CD4-positive, alpha-beta T cell treated with Interleukin-17A for 1 hour (primary cell): Measurements from ENCODE around the gene DPP4.

Source experiments
- DNase-seq: peaks from one replicate; pipeline ENCODE4 v3.0.0-alpha.2; 2020

The DPP4 gene

DNA sequence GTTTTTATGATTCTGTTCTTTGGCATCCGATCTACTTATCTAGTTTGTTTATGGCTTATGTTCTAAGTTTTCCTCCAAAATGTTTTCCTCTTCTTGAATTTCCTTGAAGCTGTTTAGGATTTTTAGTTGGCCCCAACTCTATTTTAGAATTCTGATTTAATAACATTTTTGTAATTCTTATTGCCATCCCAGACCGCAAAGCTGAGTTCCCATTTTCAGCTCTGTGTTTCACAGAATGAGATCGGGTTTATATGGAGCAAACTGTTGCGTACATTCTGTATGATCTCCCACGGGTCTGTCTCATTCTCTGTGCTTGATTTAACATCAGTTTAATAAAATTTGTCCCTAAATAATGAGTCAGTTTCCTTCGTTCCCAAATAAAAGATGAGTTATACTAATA lies 59.3 kb downstream of the DPP4 start:
- no peak for DNase-seq

- DNase-seq = peak; percentile 52
Measured at GRCh38 chr2:162013514-162014475, 60.2 kb downstream of the DPP4 start.

- no peak for DNase-seq
Measured at GRCh38 chr2:162012565-162013058, 61.4 kb downstream of the DPP4 start.

GRCh38 chr2:162011706-162012564 lies 62.1 kb downstream of the DPP4 start:
- DNase-seq = peak; percentile 88

- no peak for DNase-seq
Measured at GRCh38 chr2:162009543-162009942, 64.5 kb downstream of the DPP4 start.

- peak; percentile 57 for DNase-seq
Measured at GRCh38 chr2:162007447-162008040, 66.5 kb downstream of the DPP4 start.

DNA sequence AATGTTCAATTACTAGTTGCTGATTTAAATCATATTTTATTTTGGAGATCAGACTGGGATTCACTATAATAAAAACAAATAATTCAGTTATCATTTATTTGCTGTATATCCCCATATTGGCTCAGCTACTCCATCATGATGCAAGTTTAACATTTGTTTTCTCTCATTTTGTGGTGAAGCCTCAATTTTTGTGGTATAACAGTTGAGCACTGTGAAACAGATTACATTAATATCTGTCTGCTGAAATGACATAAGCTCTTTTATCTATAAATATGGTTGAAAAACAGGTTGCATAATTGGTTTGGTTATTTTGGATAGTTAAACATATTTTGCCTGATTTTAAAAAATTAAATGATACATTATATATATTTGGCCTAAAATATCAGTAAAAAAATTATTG lies 67.7 kb downstream of the DPP4 start:
- DNase-seq = no peak

DNA sequence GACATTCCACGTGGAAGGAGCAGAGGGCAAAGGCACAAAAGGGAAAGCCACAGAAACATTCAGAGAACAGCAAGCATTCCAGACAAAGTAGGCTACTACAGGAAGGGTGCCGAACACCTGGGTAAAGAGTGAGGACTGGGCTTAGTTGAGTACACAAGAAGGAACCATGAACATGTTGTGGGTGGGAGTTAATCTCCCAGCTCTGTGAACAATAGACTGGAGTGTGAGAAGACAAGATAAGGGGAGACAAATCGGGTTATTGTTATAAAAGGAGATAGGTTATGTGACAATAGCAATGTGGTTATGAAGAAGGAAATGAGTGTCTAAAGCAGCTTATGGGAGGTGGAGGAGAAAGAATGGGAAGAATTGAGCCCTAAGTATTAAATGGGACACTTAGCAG lies 70.0 kb downstream of the DPP4 start:
- no peak for DNase-seq

DNA sequence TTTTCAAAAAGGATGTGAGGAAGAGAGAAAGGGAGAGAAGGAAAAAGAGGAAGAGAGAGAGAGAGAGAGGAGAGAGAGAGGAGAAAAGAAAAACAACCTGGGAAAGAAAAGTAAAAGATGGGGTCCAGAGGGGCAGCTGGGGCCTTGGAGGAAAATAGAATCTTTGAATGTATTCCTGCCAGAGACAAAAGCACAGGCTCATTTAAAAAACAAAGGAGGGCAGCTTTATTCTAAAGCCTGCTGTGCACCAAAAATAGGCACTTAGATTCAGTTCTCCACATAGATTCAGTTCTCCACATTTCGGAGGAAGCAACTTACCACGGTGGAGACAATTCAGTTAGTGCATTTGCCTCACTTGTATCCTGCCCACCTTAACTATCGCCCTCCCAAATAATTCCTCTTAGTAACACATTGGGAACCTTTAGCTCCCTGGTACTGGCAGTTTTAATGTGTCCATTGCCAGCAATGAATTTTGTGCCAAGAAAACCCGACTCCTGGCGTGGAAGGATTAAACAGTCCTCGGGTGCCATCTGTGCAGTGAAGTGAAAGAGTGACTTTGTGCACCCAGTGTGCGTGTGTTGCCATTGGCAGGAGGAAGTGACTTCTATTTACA lies 71.3 kb downstream of the DPP4 start:
- no peak for DNase-seq

- no peak for DNase-seq
Measured at GRCh38 chr2:162000431-162000830, 73.6 kb downstream of the DPP4 start.

GRCh38 chr2:161999321-161999720 lies 74.7 kb downstream of the DPP4 start:
- no peak for DNase-seq

DNA sequence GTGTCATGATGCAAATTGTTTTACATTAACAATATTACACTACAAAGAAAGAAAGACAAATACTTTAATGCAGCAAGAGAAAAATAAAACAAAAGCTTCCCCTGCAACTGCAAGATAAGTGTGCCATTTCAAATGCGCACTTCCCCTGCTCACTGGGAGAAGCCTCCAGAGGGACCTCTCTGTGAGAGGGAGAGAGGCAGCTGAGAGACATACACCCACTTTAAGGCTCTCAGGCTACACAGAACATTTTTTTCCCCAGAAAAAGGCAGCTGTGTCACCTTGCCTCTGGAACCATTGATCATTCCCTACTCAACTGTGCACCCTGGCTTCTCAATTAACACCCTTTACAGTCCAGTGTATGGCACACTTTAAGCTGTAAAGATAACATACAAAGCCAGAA lies 75.2 kb downstream of the DPP4 start:
- no peak for DNase-seq

DNA sequence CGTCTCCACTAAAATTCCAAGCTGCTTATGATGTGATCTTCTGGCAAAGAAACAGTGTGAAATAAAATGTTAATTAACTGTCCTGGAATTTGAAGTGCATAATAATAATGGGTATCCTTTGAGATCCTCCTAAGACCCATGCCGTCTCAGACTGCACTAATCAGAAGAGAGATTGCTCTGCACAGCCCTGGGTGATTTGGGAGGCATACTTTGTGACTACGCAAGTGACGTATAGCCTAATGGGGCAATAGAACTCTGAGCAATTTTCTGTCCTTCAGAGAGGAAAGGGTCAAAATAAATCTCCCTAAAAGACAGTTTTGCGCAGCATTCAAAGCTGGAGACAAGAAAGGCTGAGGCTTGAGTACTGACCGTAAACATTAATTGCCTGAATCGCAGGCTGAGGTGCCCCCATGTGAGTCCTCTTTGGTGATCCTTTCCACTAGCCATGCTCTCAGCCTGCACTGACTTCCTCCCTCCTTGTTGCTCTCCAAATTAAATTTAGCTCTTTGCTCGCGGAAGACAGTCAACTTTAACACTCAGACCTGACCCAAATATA lies 76.0 kb downstream of the DPP4 start:
- DNase-seq = no peak

GRCh38 chr2:161995553-161996016 lies 78.4 kb downstream of the DPP4 start:
- DNase-seq = peak; percentile 34

DNA sequence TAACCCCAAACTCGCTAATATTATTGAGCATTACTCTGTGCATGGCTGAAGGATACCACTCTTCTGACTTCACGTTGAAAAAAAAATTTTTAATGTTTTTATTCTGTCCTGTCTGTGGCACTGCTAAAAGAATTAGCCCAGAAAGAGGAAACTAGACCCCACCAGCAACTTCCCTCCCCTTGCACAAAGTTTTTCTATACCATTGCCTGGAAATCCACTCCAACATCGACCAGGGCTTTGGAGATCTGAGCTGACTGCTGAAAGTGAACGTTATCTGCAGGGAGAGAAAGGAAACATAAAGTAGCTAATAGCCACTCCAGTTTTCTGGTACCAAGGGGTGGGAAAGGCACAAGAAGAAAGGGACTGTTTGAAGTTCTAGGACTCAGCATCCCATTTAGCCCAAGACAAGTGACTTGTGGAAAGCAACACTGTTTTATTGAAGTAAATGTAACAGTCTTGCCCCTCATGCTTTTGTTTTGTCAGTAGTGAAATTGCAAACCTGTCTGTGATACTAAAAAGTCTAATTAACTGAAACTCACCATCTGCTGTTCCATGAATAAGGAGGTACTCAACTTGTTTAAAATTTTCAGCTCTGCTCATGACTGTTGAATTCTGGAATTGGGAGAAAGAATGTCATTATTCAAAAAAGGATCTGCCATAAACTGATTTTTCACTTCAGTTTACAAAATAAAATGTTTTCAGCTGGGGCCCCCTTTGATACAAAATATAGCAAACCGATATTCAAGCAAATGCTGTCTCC lies 79.1 kb downstream of the DPP4 start:
- DNase-seq = no peak

DNA sequence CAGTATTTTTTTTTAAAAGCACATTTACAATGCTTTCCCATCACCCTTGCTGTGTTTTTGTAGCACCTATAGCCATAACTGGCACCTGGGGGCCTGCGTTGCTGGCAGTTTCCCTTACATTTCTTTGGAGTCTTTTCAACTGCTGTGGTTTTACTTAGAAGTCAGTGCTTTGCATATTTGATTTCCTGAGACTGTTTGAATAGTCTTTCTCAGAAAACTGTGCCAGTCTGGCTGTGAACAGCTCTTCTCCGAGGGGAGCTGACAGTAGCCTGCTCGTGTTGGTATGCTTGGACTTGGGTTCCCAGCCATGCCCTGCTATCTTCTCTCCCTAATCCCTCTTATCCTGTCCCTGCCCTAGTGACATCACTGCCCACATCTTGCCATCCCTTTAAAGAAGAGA lies 81.5 kb downstream of the DPP4 start:
- DNase-seq = peak; percentile 71

- no peak for DNase-seq
Measured at GRCh38 chr2:161991991-161992390, 82.0 kb downstream of the DPP4 start.

DNA sequence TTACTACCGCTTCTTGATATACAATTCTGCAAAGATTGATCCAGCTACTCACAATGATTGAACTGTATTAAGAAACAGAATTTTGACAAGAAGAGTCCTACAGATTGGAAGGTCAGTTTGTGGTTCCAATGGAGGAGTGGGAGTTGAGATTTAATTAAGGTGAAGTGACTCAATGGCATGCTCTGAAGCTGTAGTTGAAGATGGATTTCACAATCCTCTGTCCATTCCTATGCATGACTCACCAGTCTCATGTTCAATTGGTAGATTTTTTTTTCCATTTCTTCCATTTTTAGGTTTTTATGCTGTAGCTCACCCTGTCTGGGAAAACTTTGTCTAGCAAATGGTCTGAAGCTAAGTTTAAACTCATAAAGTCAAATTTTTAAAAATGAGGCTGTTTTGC lies 83.3 kb downstream of the DPP4 start:
- DNase-seq = no peak

- DNase-seq = no peak
Measured at GRCh38 chr2:161990036-161990435, 84.0 kb downstream of the DPP4 start.

GRCh38 chr2:161988589-161988988 lies 85.4 kb downstream of the DPP4 start:
- no peak for DNase-seq

GRCh38 chr2:161987311-161987710 lies 86.7 kb downstream of the DPP4 start:
- no peak for DNase-seq

DNA sequence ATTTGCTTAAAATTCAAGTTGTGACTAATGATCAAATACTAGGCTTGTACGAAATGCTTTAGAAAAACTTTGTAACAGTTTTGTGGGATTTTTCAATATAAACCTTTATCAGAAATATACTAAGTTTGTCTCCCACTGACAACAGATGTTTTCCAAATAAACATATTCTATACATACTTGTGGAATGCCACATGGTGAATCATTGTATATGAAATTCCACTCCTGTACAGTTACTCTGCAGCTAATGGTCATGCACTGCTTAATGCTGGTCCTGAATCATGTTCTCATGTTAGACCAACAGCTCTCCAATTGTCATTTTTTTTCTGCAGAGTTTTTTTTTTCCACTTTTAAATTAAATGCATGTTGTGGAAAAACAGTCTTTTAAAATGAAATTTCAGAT lies 90.1 kb downstream of the DPP4 start:
- DNase-seq = no peak
